ENCODE results near the gene ALG9.
A peak's percentile ranks its signal among the peaks of the same experiment; 100 is the strongest.

The ALG9 gene

GRCh38 chr11:111765984-111766833, 105.2 kb downstream of the ALG9 start, which contains the start of gene PPP2R1B:
PPP2R1B (minus strand) TSS chr11:111766389; CDS start chr11:111766361, 28 bp downstream.
- peak; percentile 95 for DNase-seq (ENCODE audit: low spot score)

GRCh38 chr11:111765320-111765983, 105.9 kb downstream of the ALG9 start:
- DNase-seq (ENCODE audit: low spot score), result no peak

- DNase-seq (ENCODE audit: low spot score), result no peak
Observed at GRCh38 chr11:111764621-111765020, 106.8 kb downstream of the ALG9 start.

GRCh38 chr11:111762981-111763643, 108.3 kb downstream of the ALG9 start:
- DNase-seq (ENCODE audit: low spot score), result no peak

GRCh38 chr11:111762526-111762925, 108.9 kb downstream of the ALG9 start:
- DNase-seq (ENCODE audit: low spot score), result no peak

GRCh38 chr11:111761036-111761435, 110.3 kb downstream of the ALG9 start:
- no peak for DNase-seq (ENCODE audit: low spot score)

- DNase-seq (ENCODE audit: low spot score), result no peak
Observed at GRCh38 chr11:111759778-111760407, 111.5 kb downstream of the ALG9 start.

- no peak for DNase-seq (ENCODE audit: low spot score)
Observed at GRCh38 chr11:111759376-111759775, 112.0 kb downstream of the ALG9 start.

- no peak for DNase-seq (ENCODE audit: low spot score)
Observed at GRCh38 chr11:111756097-111756496, 115.3 kb downstream of the ALG9 start.

- no peak for DNase-seq (ENCODE audit: low spot score)
Observed at GRCh38 chr11:111749646-111750045, 121.7 kb downstream of the ALG9 start.

GRCh38 chr11:111748035-111748804, 123.2 kb downstream of the ALG9 start:
- DNase-seq (ENCODE audit: low spot score), result no peak

- no peak for DNase-seq (ENCODE audit: low spot score)
Observed at GRCh38 chr11:111745719-111746504, 125.5 kb downstream of the ALG9 start.

GRCh38 chr11:111743700-111744099, 127.7 kb downstream of the ALG9 start:
- DNase-seq (ENCODE audit: low spot score), result no peak

- no peak for DNase-seq (ENCODE audit: low spot score)
Observed at GRCh38 chr11:111741751-111742150, 129.6 kb downstream of the ALG9 start.

- DNase-seq (ENCODE audit: low spot score), result no peak
Observed at GRCh38 chr11:111739299-111739698, 132.1 kb downstream of the ALG9 start.

GRCh38 chr11:111737444-111738210, 133.8 kb downstream of the ALG9 start:
- DNase-seq (ENCODE audit: low spot score), result no peak

GRCh38 chr11:111736621-111737443, 134.5 kb downstream of the ALG9 start:
- DNase-seq (ENCODE audit: low spot score), result no peak
